ENCODE data around the gene ASB3. TPM values are rescaled to one million over a fixed set of nuclear protein-coding genes. Genes with fewer than 3 reads are reported as not detected.

The ASB3 gene
- total RNA-seq, 4 donors from 2014 or later, result 14.0 to 19.3 (median 16.6) TPM

DNA sequence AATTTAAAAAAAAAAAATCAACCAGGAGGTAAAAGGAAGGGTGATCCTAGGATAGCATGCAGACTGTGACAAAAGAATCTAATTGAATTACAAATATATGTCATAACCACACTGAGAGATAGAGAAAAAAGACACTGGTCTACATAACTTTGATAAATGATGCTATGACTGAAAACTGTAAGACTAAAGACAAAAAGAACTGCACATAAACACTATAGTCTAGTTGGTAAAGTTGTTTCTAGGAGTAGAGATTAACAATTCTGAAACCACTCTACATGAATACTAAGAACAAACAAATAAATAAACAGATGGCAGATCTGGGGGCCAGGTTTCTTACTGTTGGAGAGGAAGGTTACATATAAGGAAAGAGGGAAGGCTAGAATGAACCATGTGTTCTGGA, 33.7 kb downstream of the ASB3 start:
- no peak for ATAC-seq
- Histone ChIP-seq H3K27ac (no peak overlapping the region), H3K9me3 (peaks cover 0 to 6% (median 0%) of the 10 kb centered on the region in 3 donors), H3K4me1 (peaks cover 0 to 13% (median 0%) of the 10 kb centered on the region in 3 donors), H3K4me3 (no peak overlapping the region), H3K36me3 (peaks cover 0 to 32% of the 10 kb centered on the region in 2 donors), H3K27me3 (no peaks in the 10 kb centered on the region)
- TF ChIP-seq POLR2A (IDR thresholded peaks at IDR 0.05) (no peak), POLR2AphosphoS5 (IDR thresholded peaks at IDR 0.05) (no peak), EP300 (IDR thresholded peaks at IDR 0.05) (no peak)
- TF ChIP-seq, protein P1, sequence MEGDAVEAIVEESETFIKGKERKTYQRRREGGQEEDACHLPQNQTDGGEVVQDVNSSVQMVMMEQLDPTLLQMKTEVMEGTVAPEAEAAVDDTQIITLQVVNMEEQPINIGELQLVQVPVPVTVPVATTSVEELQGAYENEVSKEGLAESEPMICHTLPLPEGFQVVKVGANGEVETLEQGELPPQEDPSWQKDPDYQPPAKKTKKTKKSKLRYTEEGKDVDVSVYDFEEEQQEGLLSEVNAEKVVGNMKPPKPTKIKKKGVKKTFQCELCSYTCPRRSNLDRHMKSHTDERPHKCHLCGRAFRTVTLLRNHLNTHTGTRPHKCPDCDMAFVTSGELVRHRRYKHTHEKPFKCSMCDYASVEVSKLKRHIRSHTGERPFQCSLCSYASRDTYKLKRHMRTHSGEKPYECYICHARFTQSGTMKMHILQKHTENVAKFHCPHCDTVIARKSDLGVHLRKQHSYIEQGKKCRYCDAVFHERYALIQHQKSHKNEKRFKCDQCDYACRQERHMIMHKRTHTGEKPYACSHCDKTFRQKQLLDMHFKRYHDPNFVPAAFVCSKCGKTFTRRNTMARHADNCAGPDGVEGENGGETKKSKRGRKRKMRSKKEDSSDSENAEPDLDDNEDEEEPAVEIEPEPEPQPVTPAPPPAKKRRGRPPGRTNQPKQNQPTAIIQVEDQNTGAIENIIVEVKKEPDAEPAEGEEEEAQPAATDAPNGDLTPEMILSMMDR (IDR thresholded peaks at IDR 0.05), result no peak

DNA sequence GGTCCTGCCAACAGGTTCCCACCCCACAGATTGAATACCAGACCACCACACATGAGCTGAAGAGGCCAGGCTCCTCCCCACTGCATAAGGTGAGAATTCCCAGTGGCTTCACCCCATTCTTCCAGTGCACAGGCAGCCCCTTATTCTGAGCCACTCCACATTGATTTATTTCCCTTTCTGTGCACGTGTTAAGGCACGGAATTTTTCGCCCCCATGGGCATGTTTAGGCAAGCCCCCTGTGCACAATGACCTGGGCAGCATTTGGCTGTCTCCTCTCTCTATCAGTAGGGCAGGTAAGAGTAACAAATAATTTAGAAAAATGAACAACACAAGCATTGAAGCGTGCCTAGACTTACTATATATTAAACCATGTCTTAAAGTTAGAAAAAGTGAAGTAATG, 34.4 kb downstream of the ASB3 start:
- Histone ChIP-seq H3K4me3 (no peak overlapping the region), H3K4me1 (peaks cover 0 to 13% (median 0%) of the 10 kb centered on the region in 3 donors), H3K27me3 (no peaks in the 10 kb centered on the region), H3K27ac (no peak overlapping the region), H3K36me3 (peaks cover 0 to 34% of the 10 kb centered on the region in 2 donors), H3K9me3 (peaks cover 0 to 6% (median 0%) of the 10 kb centered on the region in 3 donors)
- ATAC-seq, result no peak
- WGBS, 2 donors (ENCODE audit: low coverage in 1 of 2), result 92% methylated on average over 4 of the region's 4 CpGs; no CpG with 5 or more reads in 1 of the 2 donors
- TF ChIP-seq POLR2AphosphoS5 (IDR thresholded peaks at IDR 0.05) (no peak), POLR2A (IDR thresholded peaks at IDR 0.05) (no peak), EP300 (IDR thresholded peaks at IDR 0.05) (no peak)
- TF ChIP-seq, protein P1 (IDR thresholded peaks at IDR 0.05), result no peak

DNA sequence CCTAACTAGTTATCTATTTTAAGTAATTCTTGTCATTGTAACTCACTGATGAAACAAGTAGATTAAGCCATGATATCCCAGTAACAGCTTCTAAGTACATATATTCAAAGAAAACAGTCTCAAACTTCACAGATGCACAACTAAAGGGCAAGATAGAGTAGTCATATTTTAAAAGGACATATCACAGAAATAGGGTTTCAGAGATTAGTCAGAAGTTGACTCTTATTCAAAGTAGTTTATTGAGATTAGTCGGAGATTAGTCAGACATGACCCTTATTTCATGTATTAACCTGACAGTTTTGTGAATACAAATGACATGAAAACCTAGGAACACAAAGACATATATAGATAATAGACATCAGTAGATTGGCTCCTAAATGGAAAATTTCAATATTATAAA, 35.0 kb downstream of the ASB3 start:
- Histone ChIP-seq H3K9me3 (peaks cover 0 to under 1% (median 0%) of the 10 kb centered on the region in 3 donors), H3K4me1 (peaks cover 0 to 13% (median 0%) of the 10 kb centered on the region in 3 donors), H3K27ac (no peak overlapping the region), H3K27me3 (no peaks in the 10 kb centered on the region), H3K36me3 (peaks cover 0 to 33% of the 10 kb centered on the region in 2 donors), H3K4me3 (no peak overlapping the region)
- ATAC-seq, result no peak
- 38 to 57% methylated on average over 1 of the region's 1 CpG for WGBS, 2 donors (ENCODE audit: low coverage in 1 of 2)
- TF ChIP-seq POLR2AphosphoS5 (IDR thresholded peaks at IDR 0.05) (no peak), POLR2A (IDR thresholded peaks at IDR 0.05) (no peak), EP300 (IDR thresholded peaks at IDR 0.05) (no peak)
- TF ChIP-seq, protein P1 (IDR thresholded peaks at IDR 0.05), result no peak

DNA sequence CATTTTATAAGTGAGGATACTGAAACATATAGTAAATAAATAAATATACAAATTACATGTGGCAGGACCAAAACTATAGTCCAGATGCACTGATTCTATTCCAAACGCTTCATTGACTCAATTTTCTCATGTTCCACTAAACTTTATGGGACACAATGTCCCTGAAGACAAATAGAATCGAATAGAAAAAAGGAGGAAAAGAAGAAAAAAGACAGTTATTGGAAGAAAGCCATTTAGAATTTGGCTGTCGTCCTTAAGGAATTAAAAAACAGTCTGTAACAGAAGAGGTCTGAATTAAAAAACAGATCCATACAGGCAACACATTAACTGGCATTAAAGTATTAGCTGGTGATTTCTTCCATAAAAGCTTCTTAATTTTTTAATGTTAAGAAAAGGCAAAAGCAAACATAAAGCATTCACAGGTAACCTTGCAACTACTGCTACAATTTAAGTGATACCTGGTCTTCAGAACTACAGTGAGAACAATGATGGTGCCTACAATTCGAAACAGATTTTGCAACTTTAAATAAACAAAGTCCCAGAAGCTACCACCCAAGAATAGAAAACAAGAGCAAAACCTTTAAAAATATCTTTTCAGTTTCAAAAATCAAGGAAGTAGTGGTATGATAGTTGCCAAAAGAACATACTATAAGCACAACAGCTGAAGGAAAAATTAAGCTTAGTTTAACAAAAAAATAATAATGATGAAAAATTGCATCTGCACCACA, 36.5 kb downstream of the ASB3 start:
- Histone ChIP-seq H3K27ac (no peak overlapping the region), H3K27me3 (no peaks in the 10 kb centered on the region), H3K4me3 (no peak overlapping the region), H3K36me3 (peaks cover 0 to 22% of the 10 kb centered on the region in 2 donors), H3K4me1 (peaks cover 0 to 15% (median 0%) of the 10 kb centered on the region in 3 donors), H3K9me3 (no peaks in the 10 kb centered on the region)
- no peak for TF ChIP-seq EP300 (IDR thresholded peaks at IDR 0.05)
- TF ChIP-seq, protein P1 (IDR thresholded peaks at IDR 0.05), result no peak
- TF ChIP-seq POLR2A (IDR thresholded peaks at IDR 0.05), result no peak
- TF ChIP-seq POLR2AphosphoS5 (IDR thresholded peaks at IDR 0.05), result no peak
- 38 to 64% methylated on average over 3 to 4 of the region's 4 CpGs for whole genome bisulfite sequencing, 2 donors (ENCODE audit: low coverage in 1 of 2)
- no peak for ATAC-seq
